ENCODE measurements around the gene OR7A5.

DNA sequence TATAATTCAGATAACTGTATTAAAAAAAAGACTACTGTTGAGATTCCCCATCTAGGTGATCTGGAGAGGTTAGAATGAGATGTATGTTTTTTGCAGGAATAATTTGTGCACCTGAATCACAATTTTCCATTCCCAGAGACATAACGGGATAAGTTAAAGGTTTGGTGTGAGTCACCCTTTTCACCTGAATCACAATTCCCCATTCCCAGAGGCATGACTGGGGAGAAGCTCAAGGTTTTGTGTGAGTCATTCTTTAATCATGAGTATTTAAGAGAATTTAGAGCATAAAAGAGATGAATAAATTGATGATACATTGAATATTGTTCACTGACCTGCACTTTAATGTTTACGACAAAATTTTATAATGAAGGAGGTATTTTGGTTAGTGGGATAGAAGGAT, 9.0 kb downstream of the OR7A5 start:
- peak in 1 of 2 donors; percentile 10 for TF ChIP-seq POLR2AphosphoS5 (IDR thresholded peaks at IDR 0.05; ENCODE audit: insufficient read depth in 1 of 2, low read depth in 1 of 2)
- no peak for TF ChIP-seq POLR2A (IDR thresholded peaks at IDR 0.05)
- TF ChIP-seq, protein P1, sequence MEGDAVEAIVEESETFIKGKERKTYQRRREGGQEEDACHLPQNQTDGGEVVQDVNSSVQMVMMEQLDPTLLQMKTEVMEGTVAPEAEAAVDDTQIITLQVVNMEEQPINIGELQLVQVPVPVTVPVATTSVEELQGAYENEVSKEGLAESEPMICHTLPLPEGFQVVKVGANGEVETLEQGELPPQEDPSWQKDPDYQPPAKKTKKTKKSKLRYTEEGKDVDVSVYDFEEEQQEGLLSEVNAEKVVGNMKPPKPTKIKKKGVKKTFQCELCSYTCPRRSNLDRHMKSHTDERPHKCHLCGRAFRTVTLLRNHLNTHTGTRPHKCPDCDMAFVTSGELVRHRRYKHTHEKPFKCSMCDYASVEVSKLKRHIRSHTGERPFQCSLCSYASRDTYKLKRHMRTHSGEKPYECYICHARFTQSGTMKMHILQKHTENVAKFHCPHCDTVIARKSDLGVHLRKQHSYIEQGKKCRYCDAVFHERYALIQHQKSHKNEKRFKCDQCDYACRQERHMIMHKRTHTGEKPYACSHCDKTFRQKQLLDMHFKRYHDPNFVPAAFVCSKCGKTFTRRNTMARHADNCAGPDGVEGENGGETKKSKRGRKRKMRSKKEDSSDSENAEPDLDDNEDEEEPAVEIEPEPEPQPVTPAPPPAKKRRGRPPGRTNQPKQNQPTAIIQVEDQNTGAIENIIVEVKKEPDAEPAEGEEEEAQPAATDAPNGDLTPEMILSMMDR (IDR thresholded peaks at IDR 0.05): no peak
